Measurements from ENCODE around the gene SDC3.

The SDC3 gene

GRCh38 chr1:30896905-30897304, 11.7 kb downstream of the SDC3 start:
- no peaks in the 10 kb centered on the region for H3K9me3 ChIP-seq (ENCODE audit: control insufficient read depth in 2 of 2, low read length in 2 of 2)
- H3K36me3 ChIP-seq (ENCODE audit: control insufficient read depth in 2 of 2, insufficient read depth in 2 of 2, low read length in 2 of 2), result peaks cover 2 to 3% of the 10 kb centered on the region in 2 donors
- H3K4me3 ChIP-seq (ENCODE audit: low read length in 2 of 2), result no peak overlapping the region
- no peaks in the 10 kb centered on the region for H3K27me3 ChIP-seq (ENCODE audit: control insufficient read depth in 1 of 2, insufficient read depth in 2 of 2, low read length in 2 of 2)
- peak overlapping the region; percentile 77 for H3K27ac ChIP-seq (ENCODE audit: low read length)
- H3K9ac ChIP-seq (ENCODE audit: low read length in 2 of 2), result peak overlapping the region in 1 of 2 donors; percentile 36
- H3K4me1 ChIP-seq (ENCODE audit: control insufficient read depth, insufficient read depth, low read length), result peaks cover 82% of the 10 kb centered on the region

DNA sequence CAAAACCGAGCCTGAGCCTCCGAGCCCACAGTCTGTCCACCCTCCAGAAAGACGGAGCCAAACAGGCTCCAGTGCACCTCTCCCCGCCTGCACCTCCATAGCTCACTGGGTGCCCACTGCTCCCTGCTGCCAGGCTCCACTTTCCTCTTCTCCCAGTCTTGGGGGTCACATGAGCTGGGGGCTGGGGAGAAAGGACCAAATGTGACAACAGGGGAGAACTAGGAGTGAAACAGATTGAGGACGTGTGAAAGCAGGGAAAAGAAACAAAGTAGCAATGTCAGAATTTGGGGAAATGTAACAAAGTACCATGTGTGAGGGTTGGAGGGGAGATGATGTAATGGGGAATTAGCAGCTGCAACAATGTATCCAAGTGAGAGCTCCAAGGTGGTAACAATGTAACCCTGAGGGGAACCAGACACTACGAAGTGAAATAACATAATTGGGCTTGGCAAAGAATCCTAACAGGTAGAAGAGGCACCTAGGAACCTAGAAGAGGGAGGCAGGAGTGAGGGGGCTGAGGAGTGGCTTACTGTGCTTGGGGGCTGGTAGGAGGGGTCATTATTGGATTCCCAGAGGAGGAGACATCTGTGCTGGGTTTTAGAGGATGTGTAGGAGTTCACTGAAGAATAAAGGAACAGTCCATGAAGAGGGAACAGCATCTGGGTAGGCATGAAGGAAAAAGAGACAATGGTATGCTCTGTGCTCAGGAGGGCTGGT, 12.5 kb downstream of the SDC3 start:
- Histone ChIP-seq H3K27me3 (ENCODE audit: control insufficient read depth in 1 of 2, insufficient read depth in 2 of 2, low read length in 2 of 2) (no peaks in the 10 kb centered on the region), H3K9me3 (ENCODE audit: control insufficient read depth in 2 of 2, low read length in 2 of 2) (no peaks in the 10 kb centered on the region), H3K36me3 (ENCODE audit: control insufficient read depth in 2 of 2, insufficient read depth in 2 of 2, low read length in 2 of 2) (peaks cover 2 to 3% of the 10 kb centered on the region in 2 donors), H3K4me3 (ENCODE audit: low read length in 2 of 2) (peak overlapping the region in 1 of 2 donors; percentile 44), H3K4me1 (ENCODE audit: control insufficient read depth, insufficient read depth, low read length) (peaks cover 81% of the 10 kb centered on the region), H3K9ac (ENCODE audit: low read length in 2 of 2) (peak overlapping the region; percentile 41 to 42), H3K27ac (ENCODE audit: low read length) (peak overlapping the region; percentile 77)

GRCh38 chr1:30895382-30895943, 13.1 kb downstream of the SDC3 start:
- no peaks in the 10 kb centered on the region for H3K9me3 ChIP-seq (ENCODE audit: control insufficient read depth in 2 of 2, low read length in 2 of 2)
- peaks cover 83% of the 10 kb centered on the region for H3K4me1 ChIP-seq (ENCODE audit: control insufficient read depth, insufficient read depth, low read length)
- peak overlapping the region; percentile 57 to 64 for H3K9ac ChIP-seq (ENCODE audit: low read length in 2 of 2)
- peak overlapping the region in 1 of 2 donors; percentile 44 for H3K4me3 ChIP-seq (ENCODE audit: low read length in 2 of 2)
- peak overlapping the region; percentile 77 for H3K27ac ChIP-seq (ENCODE audit: low read length)
- no peaks in the 10 kb centered on the region for H3K27me3 ChIP-seq (ENCODE audit: control insufficient read depth in 1 of 2, insufficient read depth in 2 of 2, low read length in 2 of 2)
- H3K36me3 ChIP-seq (ENCODE audit: control insufficient read depth in 2 of 2, insufficient read depth in 2 of 2, low read length in 2 of 2), result peaks cover 2 to 3% of the 10 kb centered on the region in 2 donors

- no peak overlapping the region for H3K9ac ChIP-seq (ENCODE audit: low read length in 2 of 2)
Observed at GRCh38 chr1:30894508-30894973, 14.0 kb downstream of the SDC3 start.

GRCh38 chr1:30893776-30894507, 14.6 kb downstream of the SDC3 start:
- Histone ChIP-seq H3K36me3 (ENCODE audit: control insufficient read depth in 2 of 2, insufficient read depth in 2 of 2, low read length in 2 of 2) (peaks cover 0 to 2% of the 10 kb centered on the region in 2 donors), H3K27me3 (ENCODE audit: control insufficient read depth in 1 of 2, insufficient read depth in 2 of 2, low read length in 2 of 2) (no peaks in the 10 kb centered on the region), H3K9ac (ENCODE audit: low read length in 2 of 2) (peak overlapping the region; percentile 21 to 30), H3K27ac (ENCODE audit: low read length) (peak overlapping the region; percentile 62), H3K4me1 (ENCODE audit: control insufficient read depth, insufficient read depth, low read length) (peaks cover 87% of the 10 kb centered on the region), H3K9me3 (ENCODE audit: control insufficient read depth in 2 of 2, low read length in 2 of 2) (no peaks in the 10 kb centered on the region), H3K4me3 (ENCODE audit: low read length in 2 of 2) (no peak overlapping the region)

More at GRCh38 chr1:30894508-30894973, 14.0 kb downstream of the SDC3 start:
- H3K27ac ChIP-seq (ENCODE audit: low read length), result peak overlapping the region; percentile 77
- H3K4me3 ChIP-seq (ENCODE audit: low read length in 2 of 2), result no peak overlapping the region
- peaks cover under 1 to 2% of the 10 kb centered on the region in 2 donors for H3K36me3 ChIP-seq (ENCODE audit: control insufficient read depth in 2 of 2, insufficient read depth in 2 of 2, low read length in 2 of 2)
- H3K9me3 ChIP-seq (ENCODE audit: control insufficient read depth in 2 of 2, low read length in 2 of 2), result no peaks in the 10 kb centered on the region
- H3K27me3 ChIP-seq (ENCODE audit: control insufficient read depth in 1 of 2, insufficient read depth in 2 of 2, low read length in 2 of 2), result no peaks in the 10 kb centered on the region
- peaks cover 85% of the 10 kb centered on the region for H3K4me1 ChIP-seq (ENCODE audit: control insufficient read depth, insufficient read depth, low read length)

GRCh38 chr1:30892671-30893073, 15.9 kb downstream of the SDC3 start:
- Histone ChIP-seq H3K9me3 (ENCODE audit: control insufficient read depth in 2 of 2, low read length in 2 of 2) (no peaks in the 10 kb centered on the region), H3K36me3 (ENCODE audit: control insufficient read depth in 2 of 2, insufficient read depth in 2 of 2, low read length in 2 of 2) (peaks cover 0 to 2% of the 10 kb centered on the region in 2 donors), H3K27me3 (ENCODE audit: control insufficient read depth in 1 of 2, insufficient read depth in 2 of 2, low read length in 2 of 2) (no peaks in the 10 kb centered on the region), H3K9ac (ENCODE audit: low read length in 2 of 2) (no peak overlapping the region), H3K27ac (ENCODE audit: low read length) (peak overlapping the region; percentile 73), H3K4me3 (ENCODE audit: low read length in 2 of 2) (no peak overlapping the region), H3K4me1 (ENCODE audit: control insufficient read depth, insufficient read depth, low read length) (peaks cover 91% of the 10 kb centered on the region)

DNA sequence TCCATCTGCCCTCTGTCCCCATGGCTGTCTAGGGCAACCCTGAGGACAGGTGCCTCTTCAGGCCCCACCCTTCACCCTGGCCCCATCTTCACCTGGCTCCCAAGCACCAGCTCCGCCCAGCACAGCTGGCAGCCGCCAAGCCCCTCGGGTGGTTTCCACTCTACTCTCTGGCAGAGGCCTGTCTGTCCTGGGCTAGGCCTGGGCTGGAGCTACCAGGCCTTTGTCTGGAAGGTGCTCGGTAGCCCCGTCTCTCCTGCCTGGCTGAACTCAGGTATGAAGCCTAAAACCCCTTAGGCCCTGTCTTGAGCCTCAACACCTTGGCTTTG, 17.4 kb downstream of the SDC3 start:
- no peaks in the 10 kb centered on the region for H3K9me3 ChIP-seq (ENCODE audit: control insufficient read depth in 2 of 2, low read length in 2 of 2)
- H3K27ac ChIP-seq (ENCODE audit: low read length), result peak overlapping the region; percentile 73
- H3K4me3 ChIP-seq (ENCODE audit: low read length in 2 of 2), result no peak overlapping the region
- peaks cover 0 to 5% of the 10 kb centered on the region in 2 donors for H3K36me3 ChIP-seq (ENCODE audit: control insufficient read depth in 2 of 2, insufficient read depth in 2 of 2, low read length in 2 of 2)
- no peak overlapping the region for H3K9ac ChIP-seq (ENCODE audit: low read length in 2 of 2)
- no peaks in the 10 kb centered on the region for H3K27me3 ChIP-seq (ENCODE audit: control insufficient read depth in 1 of 2, insufficient read depth in 2 of 2, low read length in 2 of 2)
- H3K4me1 ChIP-seq (ENCODE audit: control insufficient read depth, insufficient read depth, low read length), result peaks cover 91% of the 10 kb centered on the region

DNA sequence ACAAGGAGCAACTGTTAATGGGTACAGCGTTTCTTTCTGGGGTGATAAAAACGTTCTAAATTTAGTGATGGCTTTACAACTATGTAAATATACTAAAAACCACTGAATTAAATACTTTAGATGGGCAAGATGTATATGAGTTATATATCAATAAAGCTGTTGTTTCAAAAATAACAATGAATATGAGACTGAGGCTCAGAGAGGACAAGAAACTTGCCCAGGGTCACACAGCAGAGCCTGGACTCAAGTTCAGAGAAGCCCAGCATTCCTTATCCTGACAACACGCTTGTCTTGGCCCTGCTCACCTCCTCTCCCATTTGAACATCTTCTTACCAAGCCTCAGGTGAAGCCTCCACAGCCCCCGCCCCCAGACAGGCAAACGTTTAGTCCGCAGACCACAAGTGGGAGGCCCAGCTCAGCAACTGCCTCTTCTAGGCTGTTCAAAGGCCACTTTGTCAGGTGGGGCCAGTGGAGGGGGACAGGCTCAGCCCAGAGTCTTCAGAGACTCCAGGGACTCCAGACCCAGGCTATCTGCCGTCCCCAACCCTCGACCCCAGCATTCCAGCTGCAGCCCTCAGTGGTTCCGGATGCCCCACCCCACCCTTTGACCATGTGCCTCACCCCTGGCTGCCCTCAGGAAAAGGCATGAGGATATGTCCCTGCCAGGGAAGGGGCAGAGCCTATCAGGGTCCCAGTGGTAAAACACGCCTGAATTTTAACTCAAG, 17.9 kb downstream of the SDC3 start:
- Histone ChIP-seq H3K4me3 (ENCODE audit: low read length in 2 of 2) (no peak overlapping the region), H3K27ac (ENCODE audit: low read length) (peak overlapping the region; percentile 73), H3K9ac (ENCODE audit: low read length in 2 of 2) (no peak overlapping the region), H3K9me3 (ENCODE audit: control insufficient read depth in 2 of 2, low read length in 2 of 2) (no peaks in the 10 kb centered on the region), H3K4me1 (ENCODE audit: control insufficient read depth, insufficient read depth, low read length) (peaks cover 92% of the 10 kb centered on the region), H3K27me3 (ENCODE audit: control insufficient read depth in 1 of 2, insufficient read depth in 2 of 2, low read length in 2 of 2) (no peaks in the 10 kb centered on the region), H3K36me3 (ENCODE audit: control insufficient read depth in 2 of 2, insufficient read depth in 2 of 2, low read length in 2 of 2) (peaks cover 0 to 5% of the 10 kb centered on the region in 2 donors)

GRCh38 chr1:30889511-30889910, 19.0 kb downstream of the SDC3 start:
- peak overlapping the region; percentile 97 for H3K27ac ChIP-seq (ENCODE audit: low read length)

GRCh38 chr1:30888975-30889374, 19.6 kb downstream of the SDC3 start:
- peak overlapping the region; percentile 97 for H3K27ac ChIP-seq (ENCODE audit: low read length)
- peak overlapping the region; percentile 62 to 67 for H3K9ac ChIP-seq (ENCODE audit: low read length in 2 of 2)
- H3K36me3 ChIP-seq (ENCODE audit: control insufficient read depth in 2 of 2, insufficient read depth in 2 of 2, low read length in 2 of 2), result peaks cover 0 to 2% of the 10 kb centered on the region in 2 donors
- H3K27me3 ChIP-seq (ENCODE audit: control insufficient read depth in 1 of 2, insufficient read depth in 2 of 2, low read length in 2 of 2), result no peaks in the 10 kb centered on the region
- peaks cover 85% of the 10 kb centered on the region for H3K4me1 ChIP-seq (ENCODE audit: control insufficient read depth, insufficient read depth, low read length)
- no peaks in the 10 kb centered on the region for H3K9me3 ChIP-seq (ENCODE audit: control insufficient read depth in 2 of 2, low read length in 2 of 2)
- H3K4me3 ChIP-seq (ENCODE audit: low read length in 2 of 2), result peak overlapping the region; percentile 6 to 58

More at GRCh38 chr1:30889511-30889910, 19.0 kb downstream of the SDC3 start:
- peak overlapping the region in 1 of 2 donors; percentile 58 for H3K4me3 ChIP-seq (ENCODE audit: low read length in 2 of 2)
- no peaks in the 10 kb centered on the region for H3K9me3 ChIP-seq (ENCODE audit: control insufficient read depth in 2 of 2, low read length in 2 of 2)
- H3K9ac ChIP-seq (ENCODE audit: low read length in 2 of 2), result peak overlapping the region in 1 of 2 donors; percentile 62
- peaks cover 0 to 2% of the 10 kb centered on the region in 2 donors for H3K36me3 ChIP-seq (ENCODE audit: control insufficient read depth in 2 of 2, insufficient read depth in 2 of 2, low read length in 2 of 2)
- H3K27me3 ChIP-seq (ENCODE audit: control insufficient read depth in 1 of 2, insufficient read depth in 2 of 2, low read length in 2 of 2), result no peaks in the 10 kb centered on the region
- peaks cover 86% of the 10 kb centered on the region for H3K4me1 ChIP-seq (ENCODE audit: control insufficient read depth, insufficient read depth, low read length)

All from stomach smooth muscle (tissue), 2 donors.